Cortex of kidney (tissue), 1 donor: ENCODE results near the gene TSR2.
"Not testable (repeated sequence)": the region's sequence is repeated elsewhere in the genome, so short reads cannot be mapped to it uniquely, and the experiment has no call there.

Experiments used
- DNase-seq: peaks from one replicate; lab custom pipeline; 2025; lab: John Stamatoyannopoulos, UW

Gene TSR2

GRCh38 chrX:54473993-54474859 lies 34.0 kb downstream of the TSR2 start:
- no peak for DNase-seq

GRCh38 chrX:54479136-54480111 lies 39.2 kb downstream of the TSR2 start:
- no peak for DNase-seq

- no peak for DNase-seq
Observed at GRCh38 chrX:54482839-54483593, 42.8 kb downstream of the TSR2 start.

- no peak for DNase-seq
Observed at GRCh38 chrX:54483946-54484345, 43.7 kb downstream of the TSR2 start.

- DNase-seq = peak; percentile 1
Observed at GRCh38 chrX:54484666-54485065, 44.5 kb downstream of the TSR2 start.

DNA sequence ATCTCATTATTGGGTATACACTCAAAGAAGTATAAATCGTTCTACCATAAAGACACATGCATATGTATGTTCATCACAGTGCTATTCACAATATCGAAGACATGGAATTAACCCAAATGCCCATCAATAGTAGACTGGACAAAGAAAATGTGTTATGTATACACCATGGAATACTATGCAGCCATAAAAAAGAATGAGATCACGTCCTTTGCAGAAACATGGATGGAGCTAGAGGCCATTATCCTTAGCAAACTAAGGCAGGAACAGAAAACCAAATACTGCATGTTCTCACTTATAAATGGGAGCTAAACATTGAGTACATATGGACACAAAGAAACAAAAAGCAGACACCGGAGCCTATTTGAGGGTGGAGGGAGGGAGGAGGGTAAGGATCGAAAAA lies 49.6 kb downstream of the TSR2 start:
- DNase-seq = not testable (repeated sequence)

DNA sequence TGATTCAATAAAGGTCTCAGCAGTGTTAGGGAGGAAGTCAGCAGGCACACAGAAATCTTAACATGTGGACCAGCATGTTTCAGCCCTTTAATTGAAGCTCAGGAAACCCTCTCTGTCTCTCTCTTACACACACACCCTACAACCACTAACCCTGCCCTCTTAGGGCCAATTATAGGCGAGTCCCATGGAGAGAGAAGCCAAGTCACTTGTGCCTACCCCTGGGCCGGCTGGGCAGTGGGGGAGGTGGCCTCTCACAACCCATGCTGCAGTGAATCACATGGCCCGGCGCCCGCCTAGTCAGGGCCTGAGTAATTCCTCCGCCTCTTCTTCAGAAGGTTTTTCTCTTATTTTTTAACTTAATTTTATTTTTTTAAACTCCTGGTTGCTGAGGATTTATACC lies 52.1 kb downstream of the TSR2 start:
- DNase-seq = no peak

DNA sequence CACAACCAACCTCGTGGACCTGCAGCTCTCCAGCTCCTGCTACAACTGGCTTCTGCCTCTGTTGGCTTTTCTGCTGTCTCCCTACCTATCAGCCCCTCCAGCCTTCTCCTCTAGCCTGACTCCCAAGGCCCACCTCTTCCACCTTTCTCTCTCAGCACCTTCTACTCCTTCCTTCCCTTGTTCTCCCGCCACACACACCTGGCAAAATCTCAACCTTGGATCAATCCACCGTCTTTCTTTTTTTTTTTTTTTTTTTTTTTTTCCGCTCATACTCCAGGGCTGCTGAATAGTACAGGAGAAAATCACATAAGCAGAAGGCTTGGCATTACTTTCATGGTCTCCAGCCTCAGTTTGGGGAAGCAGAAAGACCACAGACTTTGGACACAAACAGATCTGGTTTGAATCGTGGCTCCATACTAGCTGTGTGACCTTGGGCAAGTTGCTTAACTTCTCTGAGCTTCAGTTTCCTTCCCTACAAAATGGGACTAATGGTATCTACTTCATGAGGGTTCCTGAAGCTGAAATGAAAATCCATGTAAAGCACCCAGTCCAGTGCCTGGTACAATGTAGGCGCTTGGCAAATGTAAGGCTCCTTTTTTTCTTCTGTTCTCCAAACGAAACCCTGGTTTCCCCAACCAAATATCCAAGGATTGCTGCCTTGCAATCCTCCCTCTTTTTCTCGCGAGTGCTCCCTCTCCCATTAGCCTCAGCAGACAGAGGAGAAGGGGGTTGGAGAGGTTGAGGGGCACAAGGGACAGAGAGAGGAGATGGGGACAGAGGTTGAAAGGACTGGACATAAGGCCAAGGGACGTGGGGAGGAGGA lies 54.2 kb downstream of the TSR2 start:
- DNase-seq = no peak
